ENCODE measurements around the gene NDC80.

NDC80 gene

DNA sequence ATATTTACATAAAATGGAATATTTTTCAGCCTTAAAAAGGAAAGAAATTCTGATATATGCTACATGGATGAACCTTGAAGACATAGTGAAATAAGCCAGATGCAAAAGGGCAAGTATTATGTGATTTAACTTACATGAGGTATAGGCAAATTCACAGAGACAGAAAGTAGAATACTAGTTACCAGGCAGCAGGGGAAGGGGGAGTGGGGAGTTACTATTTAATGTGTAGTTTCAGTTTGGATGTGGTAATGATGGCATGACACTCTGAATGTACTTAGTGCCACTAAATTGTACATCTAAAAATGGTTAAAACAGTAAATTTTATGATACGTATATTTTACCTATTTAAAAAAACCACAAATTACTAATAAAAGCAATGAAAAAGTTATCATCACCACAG is 12.1 kb upstream of the NDC80 start:
- DNase-seq: no peak

GRCh38 chr18:2564373-2564772 is 7.0 kb upstream of the NDC80 start:
- DNase-seq: no peak

GRCh38 chr18:2568129-2568528 is 3.2 kb upstream of the NDC80 start:
- DNase-seq: no peak

- DNase-seq: no peak
Observed at GRCh38 chr18:2568605-2569004, 2.8 kb upstream of the NDC80 start.

DNA sequence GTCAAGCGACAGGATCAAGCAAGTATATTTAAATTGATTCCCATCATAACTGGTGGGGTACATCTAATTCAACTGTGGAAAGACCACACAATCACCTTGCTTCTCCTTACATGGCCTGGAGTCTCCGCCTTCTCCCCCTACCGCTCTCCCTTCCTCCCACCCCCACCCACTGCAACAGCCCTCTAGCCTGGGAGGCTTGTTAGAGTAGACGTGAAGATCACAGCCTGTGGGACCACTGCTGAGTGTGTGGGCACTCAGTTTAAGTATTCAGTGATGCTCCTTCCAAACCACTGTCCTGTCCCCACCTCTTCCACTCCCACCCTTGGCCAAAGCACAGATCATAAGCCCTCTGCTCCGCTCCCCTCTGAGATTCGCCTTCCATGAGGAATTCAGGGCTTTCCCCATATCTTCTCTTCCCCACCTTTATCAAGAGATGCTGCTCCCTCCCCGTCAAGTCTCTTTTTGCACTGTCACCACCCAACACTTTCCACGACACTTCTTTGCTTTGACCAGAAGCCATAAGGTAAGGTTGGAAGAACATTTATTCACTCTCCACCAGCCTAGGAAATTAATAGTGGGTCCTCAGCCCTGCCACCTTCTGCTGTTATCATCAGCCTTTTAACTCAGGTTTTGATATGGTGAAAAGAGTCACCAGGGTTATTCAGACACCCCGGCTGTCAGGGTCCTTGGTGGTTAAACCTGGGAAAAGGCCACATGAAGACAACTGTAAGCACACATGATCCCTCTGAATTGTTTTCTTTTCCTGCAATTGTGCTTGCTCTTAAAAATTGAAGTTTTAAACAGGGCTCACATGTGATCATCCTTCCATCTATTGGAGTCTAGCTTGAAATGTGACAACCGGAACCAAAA is 1.8 kb upstream of the NDC80 start:
- DNase-seq: no peak

DNA sequence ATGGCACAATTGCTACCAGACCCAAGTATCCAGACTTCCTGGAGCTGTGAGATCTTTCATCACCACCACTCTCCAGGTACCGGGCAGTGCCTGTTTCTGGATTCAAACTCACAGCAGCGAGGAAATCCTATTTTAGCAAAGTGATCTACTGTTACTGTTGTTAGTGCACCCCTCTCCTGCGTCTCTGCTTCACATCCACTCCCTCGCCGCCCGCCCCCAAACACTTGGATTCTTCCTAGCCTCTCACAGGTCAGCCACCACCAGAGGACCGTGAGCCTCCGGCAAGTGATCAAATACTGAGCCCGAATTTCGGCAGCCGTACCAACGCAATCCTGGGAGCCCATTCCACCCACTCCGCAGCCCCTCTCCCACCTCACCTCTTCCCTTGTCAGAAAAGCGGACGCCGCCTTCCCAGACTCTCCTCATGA is 571 bp upstream of the NDC80 start:
- no peak for DNase-seq

DNA sequence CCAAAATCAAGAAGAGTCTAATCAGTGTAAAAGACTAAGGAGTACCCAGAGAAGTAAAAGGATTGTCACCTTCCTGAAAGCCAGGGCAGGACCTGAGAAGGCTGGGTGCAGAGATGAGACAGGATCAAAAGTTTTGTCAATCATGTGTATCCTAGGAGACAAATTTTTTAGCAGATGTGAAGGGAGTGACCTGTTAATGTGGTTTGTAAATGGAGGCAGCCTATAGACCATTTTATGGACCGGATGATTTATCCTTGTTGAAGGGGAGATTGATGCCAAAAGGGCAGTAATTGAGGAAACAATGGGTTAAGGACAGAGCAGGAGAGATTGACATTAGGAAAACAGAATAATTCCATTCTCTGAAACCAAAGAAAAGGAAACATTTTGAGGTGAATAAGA is 813 bp downstream of the NDC80 start:
- DNase-seq: no peak

- no peak for DNase-seq
Observed at GRCh38 chr18:2572892-2573291, 1.5 kb downstream of the NDC80 start.

- no peak for DNase-seq
Observed at GRCh38 chr18:2573408-2573807, 2.1 kb downstream of the NDC80 start.

DNA sequence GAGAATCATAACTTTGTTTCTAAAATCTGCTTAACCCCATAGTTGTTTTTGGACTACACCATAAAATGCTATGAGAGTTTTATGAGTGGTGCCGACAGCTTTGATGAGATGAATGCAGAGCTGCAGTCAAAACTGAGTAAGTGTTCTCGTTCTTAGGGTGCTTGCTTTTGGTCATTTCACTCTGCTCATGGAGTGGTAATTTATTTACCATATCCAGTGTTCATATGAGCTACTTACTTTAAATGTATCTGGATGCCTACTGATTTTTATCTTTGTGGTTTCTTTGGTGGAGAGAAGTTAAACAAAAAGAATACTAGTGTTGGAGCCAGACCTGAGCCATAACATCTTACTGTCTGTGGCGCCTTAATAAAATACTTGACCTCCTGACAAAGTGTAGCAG is 16.4 kb downstream of the NDC80 start:
- no peak for DNase-seq

DNA sequence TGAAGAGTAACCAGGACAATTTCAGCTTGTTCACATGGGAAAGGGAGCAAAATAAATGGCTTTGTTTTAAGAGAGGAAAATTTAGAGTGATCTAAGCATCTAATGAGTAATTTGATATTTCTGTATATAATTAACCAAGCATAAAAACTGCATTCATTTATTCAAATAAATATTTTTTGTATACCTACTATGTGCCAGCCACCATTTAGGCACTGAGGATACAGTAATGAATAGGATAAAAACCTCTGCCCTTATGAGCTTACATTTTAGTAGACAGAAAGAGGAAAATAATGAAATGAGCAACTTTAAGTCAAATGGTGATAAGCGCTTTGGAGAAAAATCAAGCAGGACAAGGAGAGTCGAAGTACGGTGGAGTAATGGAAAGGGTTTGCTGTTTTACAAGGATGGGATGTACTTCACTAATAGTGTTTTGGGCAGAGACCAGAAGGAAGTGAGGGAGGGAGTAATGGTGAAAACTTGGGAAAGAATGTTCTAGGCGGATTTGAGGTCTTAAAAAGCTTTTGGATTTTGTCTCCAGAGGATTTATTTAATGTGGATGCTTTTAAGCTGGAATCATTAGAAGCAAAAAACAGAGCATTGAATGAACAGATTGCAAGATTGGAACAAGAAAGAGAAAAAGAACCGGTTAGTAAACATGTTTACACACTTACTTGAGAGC is 17.4 kb downstream of the NDC80 start:
- no peak for DNase-seq

DNA sequence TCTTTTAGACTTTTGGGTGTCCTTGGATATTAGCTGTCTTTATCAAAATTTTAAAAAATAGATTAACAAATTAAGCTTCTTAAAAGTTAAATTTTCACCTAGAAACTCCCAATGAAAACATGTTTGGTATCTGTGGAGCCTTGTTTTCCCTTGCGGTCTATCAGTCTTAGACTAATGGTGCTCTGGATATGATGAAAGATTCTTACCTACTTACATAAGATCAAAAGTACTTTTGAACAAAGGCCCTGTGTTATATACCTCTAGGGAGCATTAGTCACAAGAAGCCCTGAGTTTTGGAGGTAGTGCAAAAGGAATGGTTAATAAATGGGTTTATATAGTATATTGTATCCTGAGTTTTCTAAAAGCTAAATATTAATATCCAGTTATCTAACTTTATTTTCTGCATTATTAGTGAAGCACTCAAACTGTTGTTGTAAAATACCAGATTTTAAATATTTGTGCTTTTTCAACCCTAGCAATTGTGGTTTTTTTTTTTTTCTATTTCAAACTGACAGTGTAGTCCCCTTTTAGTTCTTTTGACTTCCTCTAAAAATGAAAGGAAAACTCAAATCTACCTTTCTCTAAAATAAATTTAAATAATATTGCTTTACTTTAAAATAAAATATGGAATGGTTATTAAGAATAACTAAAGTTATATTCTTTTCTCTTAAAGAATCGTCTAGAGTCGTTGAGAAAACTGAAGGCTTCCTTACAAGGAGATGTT is 18.1 kb downstream of the NDC80 start:
- DNase-seq: no peak

- no peak for DNase-seq
Observed at GRCh38 chr18:2590303-2590702, 18.9 kb downstream of the NDC80 start.

GRCh38 chr18:2597639-2598038 is 26.3 kb downstream of the NDC80 start:
- DNase-seq: no peak

DNA sequence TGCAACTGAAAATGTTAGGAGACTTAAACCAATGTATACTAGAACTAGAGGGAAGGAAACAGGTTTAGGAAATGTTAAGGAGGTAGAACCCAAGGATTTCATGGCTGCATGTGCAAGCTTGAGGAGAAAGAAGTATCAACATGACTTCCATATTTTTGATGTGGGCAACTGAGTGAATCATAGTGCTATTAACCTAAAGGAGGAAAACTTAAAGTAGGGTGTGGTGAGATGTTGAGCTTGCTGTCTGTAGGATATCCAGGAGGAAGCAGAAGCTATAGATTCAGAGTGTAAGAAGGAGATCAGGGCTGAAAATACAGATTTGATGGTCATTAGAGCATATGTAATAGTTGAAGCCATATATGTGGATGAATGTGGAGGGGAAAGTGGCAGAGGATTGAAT is 31.5 kb downstream of the NDC80 start:
- no peak for DNase-seq

GRCh38 chr18:2606335-2606734 is 35.0 kb downstream of the NDC80 start:
- no peak for DNase-seq

GRCh38 chr18:2609604-2610003 is 38.2 kb downstream of the NDC80 start:
- no peak for DNase-seq

DNA sequence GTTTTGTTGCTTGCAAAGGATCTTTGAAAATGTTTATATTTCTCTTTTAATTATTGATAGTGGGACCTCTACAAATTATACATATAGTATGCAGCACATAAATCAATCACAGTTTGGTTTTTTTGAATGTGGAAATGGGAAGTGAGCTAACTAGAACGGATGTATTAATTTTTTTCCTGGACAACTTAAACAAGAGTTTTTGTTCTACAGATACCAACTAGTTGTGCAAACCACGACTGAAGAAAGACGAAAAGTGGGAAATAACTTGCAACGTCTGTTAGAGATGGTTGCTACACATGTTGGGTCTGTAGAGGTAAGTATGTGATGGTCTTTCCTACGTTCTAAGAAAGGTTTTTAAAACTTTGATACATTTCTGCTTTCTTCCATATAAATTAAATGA is 39.2 kb downstream of the NDC80 start:
- DNase-seq: no peak

GRCh38 chr18:2612996-2613395 is 41.6 kb downstream of the NDC80 start:
- no peak for DNase-seq

DNA sequence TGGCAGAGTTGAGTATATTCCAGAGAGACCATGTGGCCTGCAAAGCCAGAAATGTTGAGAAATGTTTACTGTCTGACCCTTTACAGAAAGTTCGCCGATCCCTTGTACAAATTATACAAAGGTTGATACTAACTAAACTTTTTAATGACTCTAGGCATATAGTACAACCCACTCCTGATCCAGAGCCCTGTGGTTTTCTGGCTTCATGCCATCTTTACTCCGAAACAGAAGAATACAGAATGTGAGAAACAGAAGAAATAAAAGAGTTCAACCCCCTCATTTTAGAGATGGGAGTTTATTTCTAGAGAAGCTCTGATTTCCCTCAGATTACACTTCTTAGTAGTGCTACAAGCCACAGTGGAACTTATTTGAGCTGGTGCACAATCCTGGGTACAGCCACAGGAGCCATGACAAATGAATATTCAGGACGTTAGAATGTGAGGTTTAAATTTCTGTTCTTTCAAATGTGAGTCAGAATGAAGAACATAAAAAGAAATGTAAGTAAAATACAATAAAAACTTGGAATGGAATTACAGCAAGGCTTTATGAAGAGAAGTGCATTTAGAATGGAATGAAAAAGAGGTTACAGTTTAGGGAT is 46.1 kb downstream of the NDC80 start:
- DNase-seq: no peak

GRCh38 chr18:2618009-2618408 is 46.7 kb downstream of the NDC80 start:
- no peak for DNase-seq

DNA sequence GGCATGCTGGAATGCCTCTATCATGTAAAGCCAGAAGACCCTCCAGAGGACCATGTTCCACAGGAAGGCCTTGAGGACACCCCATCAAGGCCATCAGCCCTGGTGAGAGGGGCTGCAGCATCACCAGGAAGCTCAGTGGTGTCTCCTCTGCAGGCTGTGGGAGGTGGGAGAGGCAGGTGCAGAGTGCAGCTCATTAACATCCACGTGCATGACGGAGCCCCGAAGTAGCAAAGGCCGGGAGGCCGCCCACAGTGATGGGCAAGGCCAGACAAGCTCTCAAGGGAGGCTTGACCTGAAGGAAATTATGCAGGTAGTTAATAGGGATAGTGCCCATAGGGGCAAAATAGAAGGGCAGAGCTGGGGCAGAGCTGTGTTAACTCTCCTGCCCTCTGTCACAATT is 53.9 kb downstream of the NDC80 start:
- no peak for DNase-seq

DNA sequence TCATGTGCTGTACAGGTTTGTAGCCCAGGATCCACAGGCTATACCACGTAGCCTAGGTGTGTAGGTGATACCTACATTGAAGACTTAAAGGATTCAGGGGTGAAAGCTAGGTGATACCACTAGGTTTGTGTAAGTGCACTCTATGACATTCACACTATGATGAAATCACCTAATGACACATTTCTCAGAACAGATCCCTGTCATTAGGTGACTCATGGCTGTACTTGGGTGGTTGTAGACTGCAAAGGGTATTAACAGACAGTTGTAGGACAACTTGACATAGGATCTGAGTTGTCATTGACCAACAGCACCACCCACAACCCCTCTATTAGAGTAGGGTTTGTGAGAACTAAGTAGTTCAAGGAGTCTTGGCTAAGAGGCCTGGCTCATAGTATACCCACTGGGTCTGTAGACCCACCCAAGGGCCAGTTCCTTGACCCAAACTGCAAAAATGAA is 56.5 kb downstream of the NDC80 start:
- DNase-seq: no peak
